Stimulated activated CD8-positive, alpha-beta memory T cell treated with anti-CD3 and anti-CD28 coated beads, Interleukin-7, amount 100 ng/mL, for 48 hours (primary cell): ENCODE measurements around the gene CPNE4.
"Not testable (repeated sequence)": the region's sequence is repeated elsewhere in the genome, so short reads cannot be mapped to it uniquely, and the experiment has no call there.

ENCODE experiments used
- DNase-seq, 2 donors: peaks; one replicate each; pipeline ENCODE4 v3.0.0-alpha.2; 2020; ENCODE audit warnings: low read depth in 1 of 2; ENCODE audit errors: extremely low read depth in 1 of 2

The CPNE4 gene

GRCh38 chr3:131885871-131886270, 148.9 kb downstream of the CPNE4 start:
- not testable (repeated sequence) for DNase-seq

GRCh38 chr3:131883711-131884407, 151.0 kb downstream of the CPNE4 start:
- no peak for DNase-seq

GRCh38 chr3:131883086-131883485, 151.7 kb downstream of the CPNE4 start:
- DNase-seq = no peak

- no peak for DNase-seq
These were observed 153.0 kb downstream of the CPNE4 start for GRCh38 chr3:131881777-131882176.

- DNase-seq = no peak
These were observed 153.9 kb downstream of the CPNE4 start for GRCh38 chr3:131880948-131881347.

GRCh38 chr3:131868203-131868602, 166.6 kb downstream of the CPNE4 start:
- DNase-seq = no peak

GRCh38 chr3:131856171-131856570, 178.6 kb downstream of the CPNE4 start:
- no peak for DNase-seq

GRCh38 chr3:131850223-131850622, 184.6 kb downstream of the CPNE4 start:
- no peak for DNase-seq

- no peak for DNase-seq
These were observed 185.2 kb downstream of the CPNE4 start for GRCh38 chr3:131849616-131850015.

GRCh38 chr3:131847966-131848510, 186.8 kb downstream of the CPNE4 start:
- DNase-seq = no peak

- DNase-seq = no peak
These were observed 188.4 kb downstream of the CPNE4 start for GRCh38 chr3:131846296-131846924.

GRCh38 chr3:131843174-131843573, 191.6 kb downstream of the CPNE4 start:
- DNase-seq = no peak

- no peak for DNase-seq
These were observed 194.5 kb downstream of the CPNE4 start for GRCh38 chr3:131840156-131840797.

GRCh38 chr3:131835906-131836305, 198.9 kb downstream of the CPNE4 start:
- no peak for DNase-seq

GRCh38 chr3:131831608-131832007, 203.2 kb downstream of the CPNE4 start:
- DNase-seq = no peak

- DNase-seq = no peak
These were observed 213.5 kb downstream of the CPNE4 start for GRCh38 chr3:131821191-131821762.

GRCh38 chr3:131819381-131820055, 215.3 kb downstream of the CPNE4 start:
- DNase-seq = no peak

GRCh38 chr3:131812433-131812832, 222.4 kb downstream of the CPNE4 start:
- no peak for DNase-seq

GRCh38 chr3:131811481-131811880, 223.3 kb downstream of the CPNE4 start:
- no peak for DNase-seq

- no peak for DNase-seq
These were observed 227.0 kb downstream of the CPNE4 start for GRCh38 chr3:131807822-131808221.

- DNase-seq = no peak
These were observed 228.1 kb downstream of the CPNE4 start for GRCh38 chr3:131806736-131807135.
